B cell (primary cell): Measurements from ENCODE around the gene DDX39B. TPM values are rescaled to one million over a fixed set of nuclear protein-coding genes. Genes with fewer than 3 reads are reported as not detected.

ENCODE experiments used
- ATAC-seq: fragments of 200-7000 bp; cut with Tn5 transposase; one replicate; pipeline ENCODE4 v1.10.0; 2021; ENCODE audit warnings: low read depth, mild to moderate bottlenecking, moderate number of reproducible peaks, moderate library complexity
- CTCF ChIA-PET: fragments of 350-600 bp; sonication (Branson Sonifier 250); formaldehyde crosslinking; loops from one replicate; lab custom pipeline; 2021; ENCODE audit warnings: antibody characterized with exemption, inconsistent platforms; lab: Charles Lee
- POLR2A ChIA-PET: fragments of 350-600 bp; sonication (Branson Sonifier 250); formaldehyde crosslinking; loops from one replicate; lab custom pipeline; 2021; ENCODE audit warnings: antibody characterized with exemption; lab: Charles Lee
- DNase-seq: peaks from one replicate; pipeline ENCODE4 v3.0.0; 2013
- H2AFZ ChIP-seq: 2 replicates; pipeline ENCODE4 v1.6.1; 2012; ENCODE audit warnings: mild to moderate bottlenecking, low read depth, low read length; ENCODE audit not compliant: insufficient read depth, poor library complexity, severe bottlenecking
- H3K27ac ChIP-seq, 2 donors: 1 replicate in 1 of 2; 2 replicates in 1 of 2; pipeline ENCODE4 v1.5.1; 2012 to 2013; ENCODE audit warnings: low read length in 2 of 2, mild to moderate bottlenecking in 2 of 2, moderate library complexity in 1 of 2
- H3K27me3 ChIP-seq, 4 experiments: fragments of 200-600 bp in 1 of 4; sonication (generic) in 1 of 4; replicated peaks in 1 of 4; 1 replicate in 2 of 4; 2 replicates in 2 of 4; pipeline versions ENCODE4 v1.6.1 to v1.7.0; 2013 to 2016; ENCODE audit warnings: low read length in 3 of 4, mild to moderate bottlenecking in 2 of 4, mixed read lengths in 1 of 4, moderate library complexity in 1 of 4; ENCODE audit not compliant: insufficient read depth in 4 of 4, control insufficient read depth in 3 of 4; ENCODE audit errors: control extremely low read depth in 1 of 4
- H3K36me3 ChIP-seq, 2 experiments: replicated peaks in 1 of 2; 1 replicate in 1 of 2; 2 replicates in 1 of 2; pipeline versions ENCODE4 v1.6.1 to v1.7.1; 2013; ENCODE audit warnings: low read length in 1 of 2; ENCODE audit not compliant: insufficient read depth in 2 of 2, control insufficient read depth in 1 of 2; ENCODE audit errors: control extremely low read depth in 1 of 2, extremely low read depth in 1 of 2
- H3K4me1 ChIP-seq, 2 donors: fragments of 200-600 bp in 1 of 2; sonication (generic) in 1 of 2; 1 replicate in 1 of 2; 2 replicates in 1 of 2; pipeline versions ENCODE4 v1.5.1 to v1.6.1; 2013 to 2017; ENCODE audit warnings: low read length in 2 of 2; ENCODE audit not compliant: control insufficient read depth in 2 of 2, insufficient read depth in 2 of 2
- H3K4me2 ChIP-seq: replicated peaks from 2 replicates; pipeline ENCODE3; 2012; ENCODE audit warnings: mild to moderate bottlenecking, low read depth, low read length; ENCODE audit not compliant: poor library complexity, severe bottlenecking
- H3K4me3 ChIP-seq, 5 experiments: fragments of 200-600 bp in 1 of 5; sonication (generic) in 1 of 5; 1 replicate in 3 of 5; 2 replicates in 2 of 5; pipeline versions ENCODE4 v1.5.1 to v1.7.0; 2011 to 2016; ENCODE audit warnings: low read length in 4 of 5, mild to moderate bottlenecking in 4 of 5, low read depth in 2 of 5, control low read depth in 1 of 5, moderate library complexity in 1 of 5; ENCODE audit not compliant: insufficient read depth in 1 of 5; ENCODE audit errors: control extremely low read depth in 1 of 5, extremely low read depth in 1 of 5
- H3K79me2 ChIP-seq: fragments of 200-600 bp; sonication (generic); one replicate; pipeline ENCODE4 v1.6.0; 2016; ENCODE audit warnings: low read length; ENCODE audit not compliant: control insufficient read depth, insufficient read depth
- H3K9ac ChIP-seq: fragments of 200-600 bp; sonication (generic); 2 replicates; pipeline ENCODE4 v1.6.1; 2017; ENCODE audit warnings: mild to moderate bottlenecking, low read length, moderate library complexity
- H3K9me3 ChIP-seq, 3 donors: one replicate each; pipeline versions ENCODE4 v1.6.1 to v1.7.1; 2013; ENCODE audit warnings: low read length in 2 of 3; ENCODE audit not compliant: control insufficient read depth in 2 of 3, insufficient read depth in 1 of 3; ENCODE audit errors: control extremely low read depth in 1 of 3
- H4K20me1 ChIP-seq: 2 replicates; pipeline ENCODE4 v1.6.0; 2012; ENCODE audit warnings: mild to moderate bottlenecking, low read length; ENCODE audit not compliant: insufficient read depth, control insufficient read depth, poor library complexity, severe bottlenecking
- H3K27ac Mint-ChIP-seq: one replicate; pipeline ENCODE4 v1.8.0; 2021; ENCODE audit warnings: mixed read lengths
- H3K27me3 Mint-ChIP-seq: one replicate; pipeline ENCODE4 v1.8.0; 2021; ENCODE audit warnings: mixed read lengths
- H3K4me1 Mint-ChIP-seq: one replicate; pipeline ENCODE4 v1.8.0; 2021; ENCODE audit warnings: mixed read lengths
- H3K4me3 Mint-ChIP-seq: one replicate; pipeline ENCODE4 v1.8.0; 2021; ENCODE audit warnings: mixed read lengths
- H3K9me3 Mint-ChIP-seq: one replicate; pipeline ENCODE4 v1.8.0; 2022; ENCODE audit warnings: mixed read lengths; ENCODE audit not compliant: insufficient read depth
- EZH2 ChIP-seq: IDR thresholded peaks from 2 replicates; pipeline ENCODE4 v1.6.1; 2012; ENCODE audit warnings: borderline replicate concordance, low read depth, mild to moderate bottlenecking, moderate library complexity, low read length; ENCODE audit not compliant: insufficient read depth, poor library complexity, severe bottlenecking
- WGBS: methylation state at CpG from one replicate; pipeline ENCODE4 v1.1.5; 2013; ENCODE audit warnings: missing lambda C conversion rate; ENCODE audit not compliant: insufficient coverage; 5-methylcytosine and 5-hydroxymethylcytosine counted together
- intact Hi-C: fragments of 100-400 bp; cut with micrococcal nuclease; formaldehyde crosslinking; loops from one replicate; pipeline ENCODE4 v1.10.0; 2022
- polyA plus RNA-seq: library from polyadenylated mRNA; depleted of rRNA; stranded (reverse); fragments of >200 nt; gene quantifications from 2 replicates; pipeline ENCODE4 v1.2.3, GENCODE V29; 2012
- total RNA-seq, 2 donors: library from RNA; stranded (reverse); fragments of 120-200 nt in 1 of 2; gene quantifications; 1 replicate in 1 of 2; 2 replicates in 1 of 2; pipeline versions ENCODE4 v1.2.3 to v1.2.4, GENCODE V29; 2013 to 2022
- TF ChIP-seq, protein P1 (sequence below): fragments of 200-600 bp; IDR thresholded peaks from one replicate; pipeline ENCODE4 v1.8.0; 2022; ENCODE audit warnings: antibody characterized with exemption, mild to moderate bottlenecking

DDX39B gene
- total and polyA plus RNA-seq, 2 donors (not counting 1 experiment from before 2014, with no cell fraction given), result 576 to 838 TPM

DNA sequence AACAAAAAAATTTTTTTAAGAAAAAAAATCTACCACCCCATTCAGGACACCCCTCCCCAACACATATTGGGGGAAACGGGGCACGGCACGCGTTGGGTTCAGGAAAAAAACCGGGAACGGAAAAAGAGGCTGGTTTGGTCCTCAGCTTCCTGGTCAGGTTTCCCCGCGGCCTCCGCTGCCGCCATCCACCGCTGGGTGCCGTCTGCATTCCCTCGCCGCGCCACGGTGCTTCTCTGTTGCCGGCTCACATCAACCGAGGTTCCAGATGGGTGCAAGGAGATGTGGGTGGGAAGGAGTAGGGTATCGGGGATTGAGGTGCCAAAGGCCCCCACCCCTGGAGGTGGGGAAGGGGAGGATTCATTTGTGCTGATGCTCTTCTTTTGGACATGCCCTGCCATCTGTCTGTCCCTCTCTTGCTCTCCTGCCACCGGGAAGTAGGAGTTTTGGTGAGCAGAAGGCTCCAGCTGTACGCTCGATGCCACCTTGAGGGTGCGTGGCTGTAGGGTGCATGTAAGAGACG is 7.2 kb downstream of the DDX39B start:
- WGBS, result 94% methylated on average over 24 of the region's 24 CpGs
- intact Hi-C loops, result no loop called here
- H3K4me1 ChIP-seq, result peaks cover 10 to 14% of the 10 kb centered on the region in 2 donors

DNA sequence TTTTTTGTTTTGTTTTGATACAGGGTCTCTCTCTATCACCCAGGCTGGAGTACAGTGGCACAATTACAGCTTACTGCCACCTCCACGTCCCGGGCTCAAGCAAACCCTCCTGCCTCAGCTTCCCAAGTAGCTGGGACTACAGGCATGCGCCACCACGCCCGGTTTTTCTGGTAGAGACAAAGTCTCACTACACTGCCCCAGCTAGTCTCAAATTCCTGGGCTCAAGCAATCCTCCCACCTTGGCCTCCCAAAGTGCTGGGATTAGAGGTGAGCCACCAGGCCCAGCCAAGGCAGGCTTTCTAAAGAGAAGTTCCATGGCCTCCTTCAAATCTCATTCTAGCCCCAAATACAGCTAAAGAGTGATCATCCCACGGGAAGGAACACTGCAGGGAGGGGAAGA is 7.8 kb downstream of the DDX39B start:
- H3K79me2 ChIP-seq, result peaks cover 29% of the 10 kb centered on the region
- CTCF ChIA-PET, result no interaction called here
- peaks cover 25% of the 10 kb centered on the region for H3K4me1 Mint-ChIP-seq

More for the DNA sequence above, 7.2 kb downstream of the DDX39B start:
- Histone ChIP-seq H3K4me2 (no peak overlapping the region), H3K9me3 (no peaks in the 10 kb centered on the region), H3K27ac (no peak overlapping the region), H3K9ac (no peak overlapping the region), H3K4me3 (no peak overlapping the region), H3K79me2 (peaks cover 35% of the 10 kb centered on the region), H2AFZ (no peak overlapping the region), H3K27me3 (no peaks in the 10 kb centered on the region), H4K20me1 (peaks cover 86% of the 10 kb centered on the region), H3K36me3 (peaks cover 4 to 96% of the 10 kb centered on the region in 2 experiments)
- H3K9me3 Mint-ChIP-seq, result no peaks in the 10 kb centered on the region
- H3K27me3 Mint-ChIP-seq, result no peaks in the 10 kb centered on the region
- DNase-seq, result no peak
- TF ChIP-seq, protein P1, sequence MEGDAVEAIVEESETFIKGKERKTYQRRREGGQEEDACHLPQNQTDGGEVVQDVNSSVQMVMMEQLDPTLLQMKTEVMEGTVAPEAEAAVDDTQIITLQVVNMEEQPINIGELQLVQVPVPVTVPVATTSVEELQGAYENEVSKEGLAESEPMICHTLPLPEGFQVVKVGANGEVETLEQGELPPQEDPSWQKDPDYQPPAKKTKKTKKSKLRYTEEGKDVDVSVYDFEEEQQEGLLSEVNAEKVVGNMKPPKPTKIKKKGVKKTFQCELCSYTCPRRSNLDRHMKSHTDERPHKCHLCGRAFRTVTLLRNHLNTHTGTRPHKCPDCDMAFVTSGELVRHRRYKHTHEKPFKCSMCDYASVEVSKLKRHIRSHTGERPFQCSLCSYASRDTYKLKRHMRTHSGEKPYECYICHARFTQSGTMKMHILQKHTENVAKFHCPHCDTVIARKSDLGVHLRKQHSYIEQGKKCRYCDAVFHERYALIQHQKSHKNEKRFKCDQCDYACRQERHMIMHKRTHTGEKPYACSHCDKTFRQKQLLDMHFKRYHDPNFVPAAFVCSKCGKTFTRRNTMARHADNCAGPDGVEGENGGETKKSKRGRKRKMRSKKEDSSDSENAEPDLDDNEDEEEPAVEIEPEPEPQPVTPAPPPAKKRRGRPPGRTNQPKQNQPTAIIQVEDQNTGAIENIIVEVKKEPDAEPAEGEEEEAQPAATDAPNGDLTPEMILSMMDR, result no peak
- no peak for TF ChIP-seq EZH2
- ChIA-PET CTCF (no interaction called here), POLR2A (no interaction called here)
- ATAC-seq, result no peak
- H3K27ac Mint-ChIP-seq, result no peak overlapping the region
- H3K4me3 Mint-ChIP-seq, result no peak overlapping the region
- H3K4me1 Mint-ChIP-seq, result peaks cover 30% of the 10 kb centered on the region

More for the DNA sequence above, 7.8 kb downstream of the DDX39B start:
- TF ChIP-seq, protein P1, result no peak
- TF ChIP-seq EZH2, result no peak
- intact Hi-C loops, result no loop called here
- Mint-ChIP-seq H3K27me3 (no peaks in the 10 kb centered on the region), H3K9me3 (no peaks in the 10 kb centered on the region), H3K27ac (no peak overlapping the region), H3K4me3 (no peak overlapping the region)
- Histone ChIP-seq H3K9ac (no peak overlapping the region), H3K27ac (no peak overlapping the region), H3K4me3 (no peak overlapping the region), H2AFZ (no peak overlapping the region), H3K27me3 (no peaks in the 10 kb centered on the region), H3K4me1 (peaks cover 5 to 8% of the 10 kb centered on the region in 2 donors), H4K20me1 (peaks cover 84% of the 10 kb centered on the region), H3K4me2 (no peak overlapping the region), H3K36me3 (peaks cover 4 to 90% of the 10 kb centered on the region in 2 experiments), H3K9me3 (no peaks in the 10 kb centered on the region)
- POLR2A ChIA-PET, result no interaction called here
- ATAC-seq (no peak), DNase-seq (no peak)
- 93% methylated on average over 6 of the region's 6 CpGs for WGBS
